GM06990 (cell line): ENCODE measurements around the gene APBB1IP.
"Not testable (repeated sequence)": the region's sequence is repeated elsewhere in the genome, so short reads cannot be mapped to it uniquely, and the experiment has no call there.

ENCODE experiments used
- DNase-seq: peaks from one replicate; pipeline ENCODE4 v3.0.0-alpha.2; 2011; ENCODE audit not compliant: insufficient read length; ENCODE audit errors: extremely low read depth
- H3K27me3 ChIP-seq: replicated peaks from 2 replicates; pipeline ENCODE4 v1.6.0; 2011; ENCODE audit warnings: low read length; ENCODE audit not compliant: control insufficient read depth, insufficient read depth
- H3K36me3 ChIP-seq: 2 replicates; pipeline ENCODE4 v1.5.1; 2011; ENCODE audit warnings: low read length; ENCODE audit not compliant: control insufficient read depth, insufficient read depth
- H3K4me3 ChIP-seq: replicated peaks from 2 replicates; pipeline ENCODE4 v1.5.1; 2011; ENCODE audit warnings: low read depth, mild to moderate bottlenecking, control low read depth, low read length
- CTCF ChIP-seq: IDR thresholded peaks from 2 replicates; pipeline ENCODE4 v1.5.1; 2011; ENCODE audit warnings: low read length, control low read depth, mild to moderate bottlenecking, inconsistent platforms; ENCODE audit not compliant: insufficient read depth, poor library complexity, severe bottlenecking

APBB1IP gene

DNA sequence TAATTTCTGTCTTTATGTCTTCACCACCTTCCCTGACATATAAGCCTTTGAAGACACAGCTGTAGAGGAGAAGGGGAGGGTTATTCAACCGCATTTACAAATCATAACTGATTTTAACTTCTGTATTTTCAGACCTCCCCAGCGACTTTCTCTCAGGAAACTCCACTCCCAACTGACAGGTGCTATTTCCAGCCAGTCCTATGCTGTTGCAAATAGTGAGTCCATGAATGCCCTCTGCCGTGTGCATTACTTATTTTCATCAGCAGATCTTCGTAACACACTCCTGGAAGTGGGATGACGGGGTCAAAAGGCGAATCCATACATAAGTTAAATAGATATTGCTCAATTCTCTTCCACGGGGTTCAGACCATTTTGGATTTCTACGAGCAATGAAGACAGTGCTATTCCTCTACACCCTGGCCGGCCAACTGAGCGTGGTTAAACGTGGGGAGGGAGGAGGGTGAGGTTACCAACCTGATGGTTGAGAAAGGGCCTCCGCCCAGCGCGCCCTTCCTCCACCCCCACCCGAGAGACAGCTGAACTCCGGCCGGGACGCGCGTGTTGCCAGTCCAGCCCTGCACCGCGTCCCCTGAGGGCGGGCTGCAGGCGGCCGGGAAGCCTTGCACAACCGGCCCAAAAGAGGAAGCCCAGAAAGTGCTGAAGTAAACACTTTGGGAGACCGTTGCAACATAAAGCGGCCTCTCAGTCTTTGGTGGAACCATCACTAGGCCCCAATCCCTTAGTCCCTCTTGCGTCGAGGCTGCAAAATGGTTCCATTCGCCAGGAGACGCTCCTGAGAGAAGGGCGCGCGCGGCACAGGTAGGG, at the start of gene APBB1IP:
Gene APBB1IP, plus strand, starts transcription at position 705 of the 825 bp plus-strand sequence. CDS start 53,986 bp downstream, outside the sequence.
- no peaks in the 10 kb centered on the region for H3K27me3 ChIP-seq
- peak within 1 kb of the TSS; percentile 74 for H3K4me3 ChIP-seq
- peak; percentile 85 for DNase-seq
- TF ChIP-seq CTCF, result no peak
- no peaks in the 10 kb centered on the region for H3K36me3 ChIP-seq

GRCh38 chr10:26389533-26389932, 48.6 kb upstream of the APBB1IP start:
- no peak for DNase-seq
- Histone ChIP-seq H3K4me3 (no peak overlapping the region), H3K27me3 (no peaks in the 10 kb centered on the region), H3K36me3 (no peaks in the 10 kb centered on the region)
- no peak for TF ChIP-seq CTCF

DNA sequence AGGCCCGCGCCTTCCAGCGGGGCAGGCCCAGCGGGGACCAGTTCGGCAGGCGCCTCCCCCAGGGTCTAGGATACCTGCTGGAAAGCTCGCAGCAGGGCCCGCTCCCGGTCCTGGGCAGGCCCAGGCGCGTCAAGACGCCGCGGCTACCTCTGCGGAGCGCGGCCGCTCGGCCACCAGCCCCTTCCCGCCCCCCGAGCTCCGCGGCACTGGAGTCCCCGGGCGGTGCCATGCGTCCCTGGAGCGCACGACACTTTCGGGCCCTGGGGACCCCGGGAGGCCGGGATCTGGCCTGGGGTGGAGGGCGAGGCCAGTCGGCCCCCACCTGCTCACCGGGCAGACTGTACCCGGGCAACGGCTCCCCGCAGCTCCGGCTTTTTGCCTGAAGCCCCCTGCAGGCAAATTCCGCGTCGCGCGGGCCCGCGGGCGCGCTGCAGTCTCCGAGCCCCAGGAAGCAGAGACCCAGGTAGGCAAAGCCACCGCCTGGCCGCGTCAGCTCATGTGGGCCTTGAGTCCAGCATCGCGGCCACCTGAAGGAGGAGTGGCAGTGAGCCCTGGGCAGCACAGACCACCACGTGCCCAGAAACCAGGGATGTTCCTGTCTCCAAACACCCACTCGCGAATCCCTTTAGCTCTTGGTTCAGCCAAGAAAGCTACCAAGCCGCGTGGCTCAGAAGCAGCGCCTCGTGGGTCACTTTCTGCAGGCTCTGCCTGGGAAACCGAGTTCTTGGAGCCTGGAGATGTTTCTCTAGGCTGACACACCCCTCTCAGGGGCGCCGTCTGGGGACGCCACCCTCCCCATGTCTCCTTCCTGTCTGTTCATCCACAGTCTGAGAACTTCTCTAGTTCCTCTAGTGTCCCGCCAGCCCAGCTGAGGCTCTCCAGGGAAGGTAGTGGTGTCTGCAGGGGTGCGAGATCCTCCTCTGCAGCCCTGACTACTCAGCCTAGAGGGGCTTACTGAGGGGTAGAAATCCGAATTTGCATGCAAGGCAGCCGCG, 46.1 kb upstream of the APBB1IP start:
- no peaks in the 10 kb centered on the region for H3K27me3 ChIP-seq
- H3K4me3 ChIP-seq, result peak overlapping the region; percentile 42
- no peaks in the 10 kb centered on the region for H3K36me3 ChIP-seq
- peak; percentile 1 for TF ChIP-seq CTCF
- DNase-seq, result peak; percentile 54

- DNase-seq, H3K27me3 ChIP-seq, H3K4me3 ChIP-seq, H3K36me3 ChIP-seq: not testable (repeated sequence)
Observed at GRCh38 chr10:26398353-26398752, 39.8 kb upstream of the APBB1IP start.

- Histone ChIP-seq H3K4me3 (no peak overlapping the region), H3K27me3 (no peaks in the 10 kb centered on the region), H3K36me3 (no peaks in the 10 kb centered on the region)
- no peak for TF ChIP-seq CTCF
- DNase-seq, result no peak
Observed at GRCh38 chr10:26407406-26407969, 30.7 kb upstream of the APBB1IP start.
